Parathyroid adenoma (tissue), 2 donors: Measurements from ENCODE around the gene PRKCG.

Experiments used
- H2AFZ ChIP-seq: fragments of 300-600 bp; sonication (generic); one replicate; pipeline ENCODE4 v1.7.0; 2017; ENCODE audit warnings: antibody characterized with exemption, mild to moderate bottlenecking
- H3K27ac ChIP-seq: fragments of 300-600 bp; sonication (generic); one replicate; pipeline ENCODE4 v1.7.0; 2017
- H3K27me3 ChIP-seq: fragments of 300-600 bp; sonication (generic); one replicate; pipeline ENCODE4 v1.7.0; 2017; ENCODE audit warnings: low read length; ENCODE audit not compliant: control insufficient read depth, insufficient read depth
- H3K36me3 ChIP-seq: fragments of 300-600 bp; sonication (generic); one replicate; pipeline ENCODE4 v1.7.0; 2017; ENCODE audit warnings: low read length; ENCODE audit not compliant: control insufficient read depth, insufficient read depth
- H3K4me1 ChIP-seq: fragments of 300-600 bp; sonication (generic); one replicate; pipeline ENCODE4 v1.7.0; 2017; ENCODE audit warnings: control low read depth
- H3K4me2 ChIP-seq: fragments of 300-600 bp; sonication (generic); one replicate; pipeline ENCODE4 v1.7.0; 2017; ENCODE audit warnings: low read length
- H3K4me3 ChIP-seq: fragments of 300-600 bp; sonication (generic); one replicate; pipeline ENCODE4 v1.7.0; 2017; ENCODE audit warnings: low read depth, low read length
- H3K79me2 ChIP-seq: fragments of 300-600 bp; sonication (generic); one replicate; pipeline ENCODE4 v1.7.0; 2017; ENCODE audit warnings: control low read depth
- H3K9ac ChIP-seq: fragments of 300-600 bp; sonication (generic); one replicate; pipeline ENCODE4 v1.7.0; 2017; ENCODE audit warnings: mild to moderate bottlenecking
- H3K9me3 ChIP-seq: fragments of 300-600 bp; sonication (generic); one replicate; pipeline ENCODE4 v1.7.0; 2017; ENCODE audit warnings: low read length; ENCODE audit not compliant: control insufficient read depth
- TF ChIP-seq, protein P1 (sequence below): fragments of 300-600 bp; sonication (generic); IDR thresholded peaks from one replicate; pipeline ENCODE4 v1.7.0; 2017; ENCODE audit warnings: antibody characterized with exemption, mild to moderate bottlenecking
- donor health status: primary hyperparathyroidism.

The PRKCG gene

DNA sequence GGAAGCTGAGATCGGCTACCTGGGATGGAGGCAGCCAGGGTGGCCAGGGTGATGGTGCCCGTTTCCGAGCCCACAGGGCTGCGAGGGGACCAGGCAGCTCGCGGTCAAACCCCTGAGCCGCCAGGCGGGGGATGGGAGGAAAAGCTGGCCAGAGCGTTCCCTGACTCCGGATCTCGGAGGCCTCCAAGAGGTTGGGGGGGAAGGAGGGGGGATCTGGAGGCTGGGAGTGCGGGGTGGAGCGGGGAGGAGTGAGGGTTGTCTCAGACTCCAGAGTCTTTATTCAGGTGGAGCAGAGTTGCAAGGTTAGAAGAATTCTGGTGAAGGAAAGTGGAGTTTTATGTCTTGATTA lies 28.1 kb downstream of the PRKCG start:
- H3K4me3 ChIP-seq, result no peak overlapping the region
- TF ChIP-seq, protein P1, sequence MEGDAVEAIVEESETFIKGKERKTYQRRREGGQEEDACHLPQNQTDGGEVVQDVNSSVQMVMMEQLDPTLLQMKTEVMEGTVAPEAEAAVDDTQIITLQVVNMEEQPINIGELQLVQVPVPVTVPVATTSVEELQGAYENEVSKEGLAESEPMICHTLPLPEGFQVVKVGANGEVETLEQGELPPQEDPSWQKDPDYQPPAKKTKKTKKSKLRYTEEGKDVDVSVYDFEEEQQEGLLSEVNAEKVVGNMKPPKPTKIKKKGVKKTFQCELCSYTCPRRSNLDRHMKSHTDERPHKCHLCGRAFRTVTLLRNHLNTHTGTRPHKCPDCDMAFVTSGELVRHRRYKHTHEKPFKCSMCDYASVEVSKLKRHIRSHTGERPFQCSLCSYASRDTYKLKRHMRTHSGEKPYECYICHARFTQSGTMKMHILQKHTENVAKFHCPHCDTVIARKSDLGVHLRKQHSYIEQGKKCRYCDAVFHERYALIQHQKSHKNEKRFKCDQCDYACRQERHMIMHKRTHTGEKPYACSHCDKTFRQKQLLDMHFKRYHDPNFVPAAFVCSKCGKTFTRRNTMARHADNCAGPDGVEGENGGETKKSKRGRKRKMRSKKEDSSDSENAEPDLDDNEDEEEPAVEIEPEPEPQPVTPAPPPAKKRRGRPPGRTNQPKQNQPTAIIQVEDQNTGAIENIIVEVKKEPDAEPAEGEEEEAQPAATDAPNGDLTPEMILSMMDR, result no peak
- H3K79me2 ChIP-seq, result no peaks in the 10 kb centered on the region
- H3K36me3 ChIP-seq, result no peaks in the 10 kb centered on the region
- H3K4me1 ChIP-seq, result peaks cover 9% of the 10 kb centered on the region
- H3K4me2 ChIP-seq, result no peak overlapping the region
- peaks cover 7% of the 10 kb centered on the region for H3K27me3 ChIP-seq
- H3K27ac ChIP-seq, result no peak overlapping the region
- H2AFZ ChIP-seq, result peak overlapping the region; percentile 60
- no peak overlapping the region for H3K9ac ChIP-seq
- H3K9me3 ChIP-seq, result no peaks in the 10 kb centered on the region

DNA sequence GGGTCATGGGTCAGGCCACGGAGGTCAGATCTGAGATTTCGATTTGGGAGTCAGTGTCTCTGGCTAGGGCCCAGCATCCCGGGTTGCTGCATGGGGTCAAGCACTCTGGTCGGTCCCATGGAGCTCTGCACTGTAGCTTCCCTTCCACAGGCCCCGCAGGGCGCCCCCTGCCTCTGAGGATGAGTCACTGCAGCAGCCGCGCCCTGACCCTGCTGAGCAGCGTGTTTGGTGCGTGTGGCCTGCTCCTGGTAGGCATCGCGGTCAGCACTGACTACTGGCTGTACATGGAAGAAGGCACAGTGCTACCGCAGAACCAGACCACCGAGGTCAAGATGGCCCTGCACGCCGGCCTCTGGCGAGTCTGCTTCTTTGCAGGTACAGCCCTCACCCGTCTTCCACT lies 30.7 kb downstream of the PRKCG start:
- H3K9me3 ChIP-seq, result no peaks in the 10 kb centered on the region
- no peaks in the 10 kb centered on the region for H3K79me2 ChIP-seq
- H3K4me3 ChIP-seq, result no peak overlapping the region
- TF ChIP-seq, protein P1, result no peak
- H3K36me3 ChIP-seq, result no peaks in the 10 kb centered on the region
- H2AFZ ChIP-seq, result no peak overlapping the region
- no peak overlapping the region for H3K4me2 ChIP-seq
- peaks cover 5% of the 10 kb centered on the region for H3K4me1 ChIP-seq
- H3K27me3 ChIP-seq, result peaks cover 3% of the 10 kb centered on the region
- H3K9ac ChIP-seq, result no peak overlapping the region
- H3K27ac ChIP-seq, result no peak overlapping the region

- Histone ChIP-seq H3K9ac (no peak overlapping the region), H3K4me3 (no peak overlapping the region), H2AFZ (no peak overlapping the region), H3K36me3 (no peaks in the 10 kb centered on the region), H3K27me3 (no peaks in the 10 kb centered on the region), H3K4me1 (no peaks in the 10 kb centered on the region), H3K27ac (no peak overlapping the region), H3K79me2 (no peaks in the 10 kb centered on the region), H3K4me2 (no peak overlapping the region), H3K9me3 (no peaks in the 10 kb centered on the region)
- TF ChIP-seq, protein P1, result no peak
Measured at GRCh38 chr19:53915000-53915399, 33.0 kb downstream of the PRKCG start.

DNA sequence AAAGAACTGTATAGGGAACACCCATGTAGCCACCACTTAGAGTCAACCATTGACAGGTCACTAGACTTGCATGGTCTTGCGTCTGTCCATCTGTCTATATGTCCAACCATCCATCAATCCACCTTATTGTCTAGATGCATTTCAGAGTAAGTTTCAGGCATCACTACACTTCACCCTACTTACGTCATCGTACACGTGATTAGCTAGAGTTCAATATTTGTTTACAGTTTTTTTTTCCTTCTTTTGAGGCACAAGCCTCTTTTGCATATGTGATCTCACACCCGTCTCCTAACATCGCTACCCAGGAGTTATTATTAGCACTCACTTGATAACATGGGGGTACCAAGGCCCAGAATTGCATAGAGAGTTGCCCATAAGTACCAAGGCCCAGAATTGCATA lies 34.0 kb downstream of the PRKCG start:
- H3K9ac ChIP-seq, result no peak overlapping the region

GRCh38 chr19:53917356-53917755 lies 35.4 kb downstream of the PRKCG start:
- TF ChIP-seq, protein P1, result no peak
- no peak overlapping the region for H3K4me3 ChIP-seq

More for the DNA sequence above, 34.0 kb downstream of the PRKCG start:
- Histone ChIP-seq H2AFZ (no peak overlapping the region), H3K27ac (no peak overlapping the region), H3K36me3 (no peaks in the 10 kb centered on the region), H3K9me3 (no peaks in the 10 kb centered on the region), H3K4me2 (no peak overlapping the region), H3K79me2 (no peaks in the 10 kb centered on the region), H3K27me3 (no peaks in the 10 kb centered on the region), H3K4me3 (no peak overlapping the region), H3K4me1 (no peaks in the 10 kb centered on the region)
- TF ChIP-seq, protein P1, result no peak

More at GRCh38 chr19:53917356-53917755, 35.4 kb downstream of the PRKCG start:
- no peak overlapping the region for H3K4me2 ChIP-seq
- no peaks in the 10 kb centered on the region for H3K27me3 ChIP-seq
- H3K9ac ChIP-seq, result no peak overlapping the region
- H3K9me3 ChIP-seq, result no peaks in the 10 kb centered on the region
- H3K36me3 ChIP-seq, result no peaks in the 10 kb centered on the region
- no peak overlapping the region for H2AFZ ChIP-seq
- no peaks in the 10 kb centered on the region for H3K4me1 ChIP-seq
- H3K27ac ChIP-seq, result no peak overlapping the region
- no peaks in the 10 kb centered on the region for H3K79me2 ChIP-seq
